ENCODE results near the gene CCDC136.

Gene CCDC136

DNA sequence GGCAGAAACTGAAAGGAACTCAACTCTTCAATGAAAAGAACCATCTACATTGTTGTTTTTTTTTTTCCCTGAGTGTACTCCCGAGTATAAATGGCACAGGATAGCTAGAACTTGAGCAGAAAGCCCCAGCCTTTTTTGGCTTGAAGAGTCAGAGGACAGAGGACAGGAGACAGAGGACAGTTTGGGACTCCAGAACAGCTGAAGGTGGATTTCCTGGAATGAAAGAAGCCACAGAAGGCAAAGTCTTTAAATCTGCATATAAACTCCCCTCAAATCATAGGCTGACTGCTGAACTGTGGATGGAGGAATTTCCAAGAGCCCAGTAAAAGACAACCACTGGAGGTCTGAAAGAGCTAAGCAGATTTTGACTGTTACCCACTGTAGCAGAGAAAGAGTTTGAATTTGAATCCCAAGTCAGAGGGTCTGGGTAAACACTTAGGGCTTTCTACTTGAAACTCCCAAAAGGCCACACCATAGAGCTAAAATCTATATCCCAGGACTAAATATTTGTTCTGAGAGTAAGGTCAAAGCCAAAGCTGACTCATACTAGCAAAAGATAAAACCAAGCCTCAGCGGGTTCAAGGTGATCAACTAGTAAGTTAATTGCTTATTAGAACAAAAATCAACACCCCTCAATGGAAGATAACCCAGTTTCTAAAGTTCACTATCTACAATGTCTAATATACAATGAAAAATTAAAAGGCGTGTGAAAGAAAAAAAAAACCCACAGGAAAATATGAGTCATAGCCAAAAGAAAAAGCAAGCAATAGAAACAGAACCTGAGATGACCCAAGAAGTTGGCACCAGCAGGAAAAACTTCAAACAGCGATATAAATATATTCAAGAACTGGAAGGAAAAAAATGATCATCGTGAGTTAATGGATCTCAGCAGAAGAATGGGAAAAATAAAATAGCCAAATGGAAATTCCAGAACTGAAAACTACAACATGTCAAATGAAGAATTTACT, 14.3 kb upstream of the CCDC136 start:
- DNase-seq (ENCODE audit: low read depth), result peak; percentile 43

DNA sequence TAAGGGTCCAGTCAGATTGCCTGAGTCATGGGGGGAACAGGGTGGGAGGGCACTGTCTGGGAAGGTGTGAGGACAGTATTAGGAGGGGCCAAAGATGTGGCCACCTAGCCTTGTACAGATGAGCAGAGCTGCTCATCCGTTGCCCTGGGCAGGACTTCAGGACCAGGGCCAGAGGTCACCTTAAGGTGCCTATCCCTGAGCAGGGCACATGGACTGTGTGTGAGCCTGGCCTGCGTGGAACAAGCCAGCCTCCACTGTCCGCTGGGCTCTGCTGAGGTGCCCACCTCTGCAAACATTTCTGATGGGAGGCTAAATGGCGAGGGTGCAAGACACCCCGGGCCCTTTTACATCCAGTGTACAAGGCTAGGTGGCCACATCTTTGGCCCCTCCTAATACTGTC, 12.8 kb upstream of the CCDC136 start:
- DNase-seq (ENCODE audit: low read depth), result no peak

DNA sequence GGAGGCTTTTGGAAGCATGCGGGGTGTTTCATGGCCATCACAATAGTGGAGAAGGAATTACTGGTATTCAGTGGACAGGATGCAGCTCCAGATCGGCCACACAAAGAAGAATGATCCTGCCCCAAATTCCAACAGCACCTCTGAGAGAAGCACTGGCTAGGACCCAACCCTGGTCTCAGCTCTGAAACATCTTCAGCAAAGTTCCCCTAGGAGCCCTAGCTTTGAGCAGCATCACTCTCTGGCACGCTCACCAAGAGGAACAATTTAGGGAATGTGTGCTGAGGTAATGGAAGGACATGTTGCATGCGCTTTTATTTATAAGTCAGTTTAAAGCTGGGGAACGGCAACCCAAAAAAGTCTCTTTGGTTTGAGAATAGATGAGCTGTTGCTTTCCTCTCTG, 10.6 kb upstream of the CCDC136 start:
- DNase-seq (ENCODE audit: low read depth), result peak; percentile 93

DNA sequence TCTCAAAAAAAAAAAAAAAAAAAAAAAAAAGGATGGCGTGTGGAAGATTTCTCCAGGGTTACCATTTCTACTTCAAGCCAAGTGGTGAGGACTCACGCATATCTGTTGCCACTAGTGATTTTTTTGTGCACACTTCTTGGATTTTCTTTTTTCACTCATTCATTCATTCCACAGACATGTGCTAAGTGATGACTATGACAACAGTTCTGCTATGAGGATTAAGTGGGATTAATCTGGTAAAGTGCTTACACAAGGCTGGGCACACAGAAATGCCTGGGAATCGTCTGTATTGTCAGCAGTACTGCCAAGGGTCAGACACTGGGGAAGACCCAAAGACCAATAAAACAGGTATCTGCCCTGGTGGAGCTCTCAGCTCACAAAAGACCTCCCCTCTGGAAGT, 9.9 kb upstream of the CCDC136 start:
- no peak for DNase-seq (ENCODE audit: low read depth)

DNA sequence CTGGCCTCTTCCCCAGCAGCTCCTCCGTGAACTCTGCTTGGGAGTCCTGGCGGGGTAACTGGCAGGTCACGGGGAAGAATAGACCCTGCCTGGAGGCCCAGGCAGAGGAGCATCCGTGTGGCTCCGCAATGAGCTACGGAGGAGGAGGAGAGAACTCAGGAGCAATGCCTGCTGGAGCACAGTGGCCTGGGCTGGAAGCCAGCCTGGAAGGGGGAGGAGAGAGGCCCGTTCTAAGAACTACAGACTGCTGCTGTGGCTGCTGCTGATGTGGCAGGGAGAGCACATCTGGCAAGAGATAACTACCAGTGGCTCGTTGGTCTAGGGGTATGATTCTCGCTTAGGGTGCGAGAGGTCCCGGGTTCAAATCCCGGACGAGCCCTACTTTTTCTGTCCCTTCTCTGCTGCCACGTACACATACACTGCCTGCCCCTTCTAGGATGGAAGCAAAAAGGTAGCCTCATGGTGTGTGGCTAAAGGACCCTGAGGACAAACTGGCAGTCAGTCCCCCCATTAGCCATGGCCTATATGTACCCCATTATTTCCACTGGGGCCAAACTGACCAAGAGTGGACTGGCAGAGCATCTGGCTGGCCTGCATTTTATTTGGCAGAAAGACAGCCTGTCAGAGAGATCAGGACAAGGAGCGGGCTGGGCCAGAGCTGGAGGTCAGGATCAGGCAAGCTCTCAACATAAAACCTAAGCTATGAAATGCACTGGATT, 8.5 kb upstream of the CCDC136 start:
- DNase-seq (ENCODE audit: low read depth), result peak; percentile 91

DNA sequence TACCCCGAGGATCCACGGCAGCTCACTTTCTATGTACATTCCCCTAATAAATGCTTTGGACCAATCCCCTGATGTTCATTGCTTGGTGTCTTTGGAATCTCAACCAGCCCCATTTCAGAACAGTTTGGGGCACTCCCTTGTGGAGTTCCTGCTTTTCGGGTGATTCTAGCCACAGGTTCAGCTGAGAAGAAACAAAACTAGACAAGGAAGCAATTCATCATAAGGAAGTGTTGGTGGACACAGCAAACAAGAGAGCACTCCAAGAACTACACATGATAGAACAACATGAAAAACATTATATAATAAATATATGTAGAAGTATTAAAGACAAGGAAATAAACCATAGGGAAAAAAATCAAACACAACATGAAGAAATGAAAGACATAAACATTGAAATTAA, 6.0 kb upstream of the CCDC136 start:
- DNase-seq (ENCODE audit: low read depth), result no peak

DNA sequence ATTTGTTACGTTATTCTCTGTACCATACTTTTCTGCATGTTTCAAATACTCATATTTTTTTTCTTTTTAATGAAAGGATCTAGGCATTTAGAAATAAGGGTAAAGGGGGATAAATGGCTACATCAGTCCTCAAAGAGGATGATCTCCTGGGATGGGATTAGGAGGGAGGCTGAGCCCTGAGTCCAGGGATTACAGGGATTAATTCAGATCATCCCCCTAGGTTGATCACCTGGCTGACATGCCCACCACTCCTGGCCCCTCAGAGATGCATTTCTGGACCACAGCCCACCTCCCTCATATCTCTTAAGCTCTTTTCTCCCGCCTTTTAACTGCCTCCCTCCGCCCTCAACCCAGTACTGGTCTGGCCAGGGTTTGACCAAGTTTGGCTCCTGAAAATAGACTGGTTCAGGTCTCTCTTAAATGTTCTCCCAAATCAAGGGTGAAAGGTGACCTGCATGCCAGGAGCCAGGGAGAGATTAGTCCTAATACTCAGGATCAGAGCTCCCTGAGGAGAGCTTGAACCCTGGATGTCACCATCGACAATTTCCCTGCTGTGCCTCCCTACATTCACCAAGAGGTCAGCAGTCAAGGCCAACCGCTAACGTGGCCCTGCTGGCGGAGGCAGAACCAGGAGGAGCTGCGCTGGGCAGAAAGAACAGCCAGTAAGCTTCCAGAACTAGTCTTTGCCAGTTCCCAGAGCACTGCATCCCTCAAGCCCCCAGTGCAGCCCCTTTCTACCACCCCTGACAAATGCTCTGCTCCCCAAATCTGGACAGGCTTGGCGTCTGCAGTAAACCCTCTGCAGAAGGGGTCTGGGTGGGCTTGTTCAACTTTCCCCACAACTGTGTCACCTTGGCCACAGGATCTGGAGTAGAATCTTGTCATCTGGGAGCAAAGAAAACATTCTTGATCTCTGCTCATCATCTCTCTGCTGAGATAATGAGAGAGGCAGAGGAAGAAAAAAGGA, 3.0 kb upstream of the CCDC136 start:
- DNase-seq (ENCODE audit: low read depth), result no peak

DNA sequence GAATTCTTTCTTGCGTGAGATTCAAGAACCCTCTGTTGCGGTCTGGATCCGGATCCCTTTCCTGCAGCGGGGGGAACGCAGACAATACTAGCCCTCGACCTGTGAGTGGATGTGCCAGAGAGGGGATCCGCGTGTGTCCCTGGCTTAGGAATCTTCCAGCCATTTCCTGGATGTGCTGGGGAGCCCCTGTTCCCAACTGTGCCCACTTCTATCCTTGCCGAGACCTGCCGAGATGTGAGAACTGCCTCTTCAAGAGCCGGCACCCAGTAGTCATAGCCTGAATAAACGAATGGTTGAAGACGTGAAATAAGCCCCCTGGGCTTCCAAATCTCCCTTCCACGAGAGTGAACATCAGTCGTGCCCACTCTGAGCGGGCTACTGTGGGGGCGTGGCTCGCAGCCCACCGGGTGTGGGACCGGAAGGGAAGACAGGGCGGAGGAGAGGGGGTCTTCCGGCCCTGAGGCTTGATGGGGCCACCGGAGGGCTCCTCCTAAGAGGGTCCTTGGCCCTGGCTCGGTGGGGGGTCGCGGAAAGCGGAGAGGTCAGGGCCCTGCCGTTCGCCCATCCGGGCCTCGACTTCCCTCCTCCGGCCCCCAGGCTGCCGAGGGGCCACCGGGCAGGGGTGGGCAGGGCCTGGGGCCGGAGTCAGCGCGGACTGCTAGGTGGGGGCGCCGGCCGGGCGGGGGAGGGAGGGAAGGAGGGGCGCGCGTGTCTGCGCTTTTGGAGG, 1.3 kb upstream of the CCDC136 start:
- no peak for DNase-seq (ENCODE audit: low read depth)

DNA sequence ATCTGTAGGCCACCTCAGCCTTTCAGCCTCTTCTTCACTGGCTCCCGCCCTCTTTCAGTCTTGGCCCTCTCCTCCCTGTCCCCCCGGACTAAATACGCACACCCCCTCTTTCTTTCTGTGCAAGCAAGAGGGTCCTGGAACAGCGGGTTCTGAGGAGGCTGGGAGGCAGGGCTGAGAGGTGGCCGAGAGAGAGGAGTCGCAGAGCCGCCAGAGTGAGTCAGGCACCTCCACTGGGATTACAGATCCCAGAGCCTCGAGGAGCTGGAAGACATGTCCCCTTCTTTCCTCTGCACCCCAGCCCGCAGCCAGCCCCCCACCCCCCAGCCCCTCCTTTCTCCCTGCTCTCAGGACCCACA, 182 bp downstream of the CCDC136 start:
- peak; percentile 54 for DNase-seq (ENCODE audit: low read depth)

DNA sequence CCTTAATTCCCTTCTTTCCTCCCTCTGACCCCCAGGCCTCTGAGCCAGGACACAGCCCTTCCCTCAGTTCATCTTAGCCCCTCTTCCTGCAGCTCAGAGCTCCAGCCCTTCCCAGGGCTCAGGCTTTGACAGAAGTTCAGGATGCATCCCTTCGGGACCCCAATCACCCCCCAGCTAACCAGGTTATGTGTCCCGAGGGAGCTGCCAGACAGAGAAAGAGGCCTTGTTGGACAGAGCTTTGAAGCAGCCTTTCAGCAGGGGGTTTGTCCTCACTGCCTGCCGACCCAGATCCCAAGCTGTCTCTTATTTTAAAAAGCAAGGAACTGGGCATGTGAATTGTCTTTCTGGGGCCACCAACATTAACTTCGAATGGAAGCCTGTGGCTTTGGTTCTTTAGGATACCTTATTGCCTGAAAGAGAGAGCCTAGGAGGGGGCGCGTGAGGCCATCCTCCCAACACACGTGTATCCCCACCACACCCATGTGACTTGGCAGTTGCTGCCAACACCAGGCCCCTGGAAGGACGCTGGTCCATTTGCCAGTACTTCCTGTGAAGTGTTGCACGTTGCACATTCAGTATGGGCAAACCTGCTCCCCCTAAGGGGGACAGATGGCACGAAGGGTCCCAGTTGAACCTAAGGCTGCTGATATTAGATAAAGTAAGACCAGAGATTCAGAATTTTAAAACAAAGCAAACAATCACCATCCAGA, 858 bp downstream of the CCDC136 start:
- DNase-seq (ENCODE audit: low read depth), result no peak

DNA sequence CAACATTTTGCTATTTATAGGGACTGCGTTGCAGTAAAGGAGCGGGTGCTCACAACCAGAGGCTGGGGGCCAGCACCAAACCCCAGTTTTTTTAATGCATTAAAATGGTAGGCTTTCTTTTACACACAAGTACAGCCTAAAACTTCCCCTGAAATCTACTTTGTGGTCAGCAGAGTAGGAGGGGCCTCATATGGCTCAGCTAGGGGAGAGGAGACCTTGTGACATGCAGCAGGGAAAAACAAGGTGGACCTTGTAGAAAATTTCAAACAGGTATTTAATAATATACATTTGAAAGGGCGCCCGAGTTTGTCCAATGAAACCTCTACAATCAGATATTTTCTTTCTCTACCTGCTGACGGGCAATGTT, 1.4 kb downstream of the CCDC136 start:
- no peak for DNase-seq (ENCODE audit: low read depth)

DNA sequence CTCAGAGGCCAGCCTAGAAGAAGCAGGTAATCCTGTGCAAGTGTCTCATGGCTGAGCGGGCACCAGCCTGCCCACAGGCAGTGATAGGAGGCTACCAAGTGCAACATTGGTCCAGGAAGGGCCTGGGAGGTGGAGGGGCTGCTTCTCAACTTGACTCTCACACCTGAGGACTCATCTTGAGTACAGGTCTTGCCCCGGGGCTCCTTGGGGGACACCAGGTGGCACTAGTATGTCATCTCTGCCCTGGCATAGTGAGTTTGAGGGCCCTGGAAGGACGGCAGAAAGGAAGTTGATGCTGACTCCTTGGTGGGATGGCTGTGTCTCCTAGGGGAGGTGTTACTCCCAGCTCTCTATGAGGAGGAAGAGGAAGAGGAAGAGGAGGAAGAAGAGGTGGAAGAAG, 2.3 kb downstream of the CCDC136 start:
- DNase-seq (ENCODE audit: low read depth), result no peak

DNA sequence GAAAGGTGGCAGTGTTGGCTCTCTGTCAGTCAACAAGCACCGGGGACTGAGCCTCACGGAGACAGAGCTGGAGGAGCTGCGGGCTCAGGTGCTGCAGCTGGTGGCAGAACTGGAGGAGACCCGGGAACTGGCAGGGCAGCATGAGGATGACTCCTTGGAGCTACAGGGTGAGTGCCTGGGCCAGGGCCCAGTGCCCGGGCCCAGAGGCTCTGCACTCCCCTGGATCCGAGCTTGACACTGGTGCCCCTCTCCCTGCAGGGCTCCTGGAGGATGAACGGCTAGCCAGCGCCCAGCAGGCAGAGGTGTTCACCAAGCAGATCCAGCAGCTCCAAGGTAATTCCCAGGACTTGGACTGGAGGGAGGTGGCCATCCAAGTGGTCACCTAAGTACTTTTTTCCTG, 2.7 kb downstream of the CCDC136 start:
- DNase-seq (ENCODE audit: low read depth), result no peak

DNA sequence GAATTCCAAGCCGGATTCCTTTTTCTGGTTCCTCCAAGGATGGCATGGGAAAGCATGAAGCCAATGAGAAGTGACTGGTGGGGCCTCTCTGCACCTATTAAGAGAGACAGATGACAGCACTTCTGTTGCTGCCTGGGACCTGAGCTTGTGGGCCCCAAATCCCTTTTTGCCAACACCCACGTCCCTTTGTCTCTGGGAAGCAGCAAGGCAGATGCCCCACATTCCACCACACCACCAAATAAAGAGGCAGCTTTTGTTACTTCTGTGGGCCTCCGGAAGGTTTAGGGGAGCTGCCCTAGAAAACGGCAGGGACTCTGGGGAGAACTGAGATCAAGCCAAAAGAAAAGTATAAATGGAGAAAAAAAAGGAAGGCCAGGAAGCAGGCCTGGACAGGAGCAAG, 3.4 kb downstream of the CCDC136 start:
- DNase-seq (ENCODE audit: low read depth), result no peak

DNA sequence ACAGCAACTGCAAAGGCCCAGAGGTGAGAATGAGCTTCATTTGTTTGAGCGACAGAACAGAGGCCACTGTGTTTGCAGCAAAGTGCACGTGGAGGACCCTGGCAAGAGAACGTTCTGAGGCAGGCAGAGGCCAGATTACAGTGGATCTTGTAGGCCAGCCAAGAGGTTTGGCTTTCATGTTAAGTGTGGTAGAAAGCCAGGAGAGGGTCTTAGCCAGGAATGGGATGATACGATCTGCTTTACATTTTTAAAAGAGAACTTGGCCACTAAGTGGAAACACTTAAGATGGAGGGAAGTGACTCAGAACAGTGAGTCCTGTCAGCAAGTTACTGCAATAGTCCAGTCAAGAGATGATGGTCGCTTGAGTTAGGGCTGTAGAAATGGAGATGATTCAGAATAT, 4.6 kb downstream of the CCDC136 start:
- peak; percentile 75 for DNase-seq (ENCODE audit: low read depth)

DNA sequence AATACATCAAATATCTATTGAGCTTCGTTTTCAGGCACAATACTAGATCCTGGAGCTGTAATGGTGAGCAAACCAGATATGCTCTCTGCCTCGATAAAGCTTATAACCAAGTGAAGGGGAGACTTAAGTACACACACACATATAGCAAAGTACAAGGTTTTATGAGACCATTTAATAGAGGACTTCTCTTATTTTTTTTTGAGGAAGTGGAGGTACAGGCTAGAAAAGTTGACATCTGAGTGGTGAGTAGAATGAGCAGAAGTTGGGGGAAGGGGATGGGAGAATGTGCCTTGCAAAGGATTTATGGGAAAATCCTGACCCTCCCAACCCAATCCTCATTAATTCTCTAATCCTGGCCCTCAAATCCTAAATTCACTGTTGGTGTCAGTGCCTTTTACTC, 7.7 kb downstream of the CCDC136 start:
- no peak for DNase-seq (ENCODE audit: low read depth)

DNA sequence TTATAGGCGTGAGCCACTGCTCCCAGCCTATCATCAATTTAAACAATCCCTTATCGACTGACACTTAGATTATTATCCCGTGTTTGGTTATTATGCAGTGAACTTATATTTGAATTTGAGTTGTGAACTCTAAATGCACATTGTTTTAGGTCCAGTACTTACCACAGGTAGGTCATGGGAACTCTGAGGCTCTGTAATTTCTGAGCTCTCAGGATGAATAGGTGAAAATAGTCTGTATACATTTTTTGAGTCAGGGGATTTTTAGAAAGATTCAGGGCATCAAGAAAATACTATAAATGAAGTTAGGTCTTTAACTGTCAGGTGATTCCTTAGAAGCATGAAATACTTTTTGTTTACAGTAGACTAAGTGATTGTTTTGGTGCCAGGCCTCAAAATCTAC, 8.8 kb downstream of the CCDC136 start:
- DNase-seq (ENCODE audit: low read depth), result no peak

DNA sequence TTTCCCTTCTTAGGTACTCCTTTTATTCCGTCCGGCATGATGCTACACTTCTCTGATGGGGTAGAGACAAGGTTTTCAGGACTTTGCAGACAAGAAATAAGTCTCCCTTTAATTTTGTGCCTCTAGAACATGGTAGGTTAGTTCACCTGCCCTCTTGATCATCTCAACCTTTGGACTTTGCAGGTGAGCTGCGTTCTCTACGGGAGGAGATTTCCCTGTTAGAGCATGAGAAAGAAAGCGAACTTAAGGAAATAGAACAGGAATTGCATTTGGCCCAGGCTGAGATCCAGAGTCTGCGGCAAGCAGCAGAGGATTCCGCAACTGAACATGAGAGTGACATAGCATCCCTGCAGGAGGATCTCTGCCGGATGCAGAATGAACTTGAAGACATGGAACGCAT, 9.2 kb downstream of the CCDC136 start:
- DNase-seq (ENCODE audit: low read depth), result no peak

DNA sequence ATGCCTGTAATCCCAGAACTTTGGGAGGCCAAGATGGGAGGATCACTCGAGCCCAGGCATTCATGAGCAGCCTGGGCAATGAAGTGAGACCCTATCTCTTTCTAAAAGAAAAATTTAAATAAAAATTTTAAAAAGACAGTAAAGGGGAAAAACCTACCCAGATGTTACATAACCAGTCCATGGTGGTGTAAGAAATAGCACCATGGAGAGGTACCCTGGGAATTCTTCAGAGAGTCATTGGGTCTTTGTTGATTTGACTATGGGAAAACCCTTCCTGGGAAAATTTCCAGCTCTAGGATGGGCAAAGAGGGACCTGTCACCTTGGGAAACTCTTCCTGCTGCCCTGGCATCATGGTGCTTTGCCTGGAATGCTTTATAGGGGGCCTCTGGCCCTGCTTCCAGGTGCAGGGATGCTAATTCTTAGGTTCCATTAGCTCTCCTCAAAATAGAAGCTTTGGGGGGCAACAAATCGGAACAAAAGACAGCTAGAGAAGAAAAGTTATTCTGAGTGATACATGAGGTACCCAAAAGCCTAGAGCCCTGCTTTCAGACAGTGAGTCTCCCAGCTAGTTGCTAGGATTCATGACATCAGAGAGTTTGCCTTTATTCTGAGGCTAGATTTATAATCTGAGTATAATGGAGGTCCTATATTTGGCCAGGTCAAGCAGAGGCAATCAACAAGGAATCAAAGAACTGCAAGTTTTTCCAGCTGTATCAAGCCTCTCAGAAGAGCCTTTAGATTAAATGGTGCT, 10.1 kb downstream of the CCDC136 start:
- no peak for DNase-seq (ENCODE audit: low read depth)

DNA sequence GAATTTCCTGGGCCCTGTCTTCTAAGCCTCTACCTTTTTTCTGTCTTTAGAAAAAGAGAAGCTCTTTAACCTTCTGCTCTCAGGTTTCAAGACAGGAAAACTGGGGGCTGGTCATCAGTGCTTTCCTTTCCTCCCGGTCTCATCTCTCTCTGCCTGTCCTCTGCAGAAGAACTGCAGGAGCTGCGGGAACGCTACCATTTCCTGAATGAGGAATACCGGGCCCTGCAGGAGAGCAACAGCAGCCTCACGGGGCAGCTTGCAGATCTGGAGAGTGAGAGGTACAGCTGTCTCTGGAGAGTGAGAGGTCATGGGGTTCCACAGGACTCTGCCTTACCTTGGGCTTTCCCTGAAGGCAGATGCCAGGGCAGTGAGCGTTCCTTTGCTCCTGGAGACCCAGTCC, 12.7 kb downstream of the CCDC136 start:
- no peak for DNase-seq (ENCODE audit: low read depth)
